GM19328 (cell line): ENCODE data around the gene SETD1B.
A peak's percentile ranks its signal among the peaks of the same experiment; 100 is the strongest.

Experiments
- ATAC-seq: cut with Tn5 transposase; IDR thresholded peaks from one replicate; pipeline ENCODE4 v1.9.1; 2021; ENCODE audit warnings: mild to moderate bottlenecking, moderate library complexity; ENCODE audit not compliant: unreplicated experiment

Gene SETD1B

DNA sequence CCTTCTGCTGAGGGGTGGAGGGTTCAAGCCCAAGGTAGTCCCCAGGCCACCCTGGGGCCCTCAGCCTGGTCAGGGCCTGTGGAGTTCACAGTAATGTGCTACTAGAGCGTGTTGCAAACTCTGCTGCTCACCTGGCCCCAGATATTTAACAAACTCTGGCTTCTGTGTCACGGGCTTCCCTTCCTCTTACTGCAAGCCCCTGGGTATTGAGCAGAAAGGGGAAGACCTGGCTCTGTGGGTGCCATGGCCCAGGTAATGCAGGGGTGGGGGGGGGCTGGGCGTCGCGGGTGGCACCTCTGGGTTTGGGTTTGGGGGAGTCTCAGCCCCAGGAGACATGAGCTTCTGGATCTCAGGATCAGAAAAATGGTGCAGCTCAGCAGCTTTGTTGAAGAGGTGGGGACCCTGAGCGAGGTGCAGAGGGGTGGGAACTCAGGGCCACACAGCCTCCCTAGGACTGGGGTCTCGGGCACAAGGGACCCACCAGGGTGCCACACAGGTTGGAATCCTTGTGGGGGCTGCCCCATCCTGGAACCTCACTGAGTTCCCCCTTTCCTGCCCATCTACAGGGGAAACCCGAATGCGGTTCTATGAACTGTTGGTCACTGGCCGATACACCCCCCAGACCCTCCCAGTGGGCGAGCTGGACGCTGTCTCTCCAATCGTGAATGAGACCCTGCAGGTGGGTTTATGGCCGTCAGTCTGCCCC is 4.0 kb downstream of the SETD1B start:
- ATAC-seq: no peak

DNA sequence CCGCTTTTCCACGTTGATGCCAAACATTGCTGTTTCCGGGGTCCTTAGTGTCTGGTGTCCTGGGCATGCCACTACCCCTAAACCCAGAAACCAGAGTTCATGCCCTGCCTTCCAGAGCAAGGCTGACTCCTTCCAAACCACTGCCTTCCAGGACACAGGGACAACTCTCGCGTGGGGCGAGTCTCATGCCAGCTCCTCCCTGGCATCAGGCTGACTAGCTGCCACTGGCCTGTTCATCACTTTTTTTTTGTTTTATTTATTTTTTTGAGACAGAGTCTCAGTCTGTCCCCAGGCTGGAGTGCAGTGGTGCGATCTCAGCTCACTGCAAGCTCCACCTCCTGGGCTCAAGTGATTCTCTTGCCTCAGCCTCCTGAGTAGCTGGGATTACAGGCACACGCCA is 4.8 kb downstream of the SETD1B start:
- no peak for ATAC-seq

GRCh38 chr12:121809712-121810116 is 5.9 kb downstream of the SETD1B start:
- ATAC-seq: no peak

GRCh38 chr12:121810234-121810817 is 6.5 kb downstream of the SETD1B start:
- ATAC-seq: no peak

GRCh38 chr12:121810833-121811433 is 7.1 kb downstream of the SETD1B start:
- no peak for ATAC-seq

DNA sequence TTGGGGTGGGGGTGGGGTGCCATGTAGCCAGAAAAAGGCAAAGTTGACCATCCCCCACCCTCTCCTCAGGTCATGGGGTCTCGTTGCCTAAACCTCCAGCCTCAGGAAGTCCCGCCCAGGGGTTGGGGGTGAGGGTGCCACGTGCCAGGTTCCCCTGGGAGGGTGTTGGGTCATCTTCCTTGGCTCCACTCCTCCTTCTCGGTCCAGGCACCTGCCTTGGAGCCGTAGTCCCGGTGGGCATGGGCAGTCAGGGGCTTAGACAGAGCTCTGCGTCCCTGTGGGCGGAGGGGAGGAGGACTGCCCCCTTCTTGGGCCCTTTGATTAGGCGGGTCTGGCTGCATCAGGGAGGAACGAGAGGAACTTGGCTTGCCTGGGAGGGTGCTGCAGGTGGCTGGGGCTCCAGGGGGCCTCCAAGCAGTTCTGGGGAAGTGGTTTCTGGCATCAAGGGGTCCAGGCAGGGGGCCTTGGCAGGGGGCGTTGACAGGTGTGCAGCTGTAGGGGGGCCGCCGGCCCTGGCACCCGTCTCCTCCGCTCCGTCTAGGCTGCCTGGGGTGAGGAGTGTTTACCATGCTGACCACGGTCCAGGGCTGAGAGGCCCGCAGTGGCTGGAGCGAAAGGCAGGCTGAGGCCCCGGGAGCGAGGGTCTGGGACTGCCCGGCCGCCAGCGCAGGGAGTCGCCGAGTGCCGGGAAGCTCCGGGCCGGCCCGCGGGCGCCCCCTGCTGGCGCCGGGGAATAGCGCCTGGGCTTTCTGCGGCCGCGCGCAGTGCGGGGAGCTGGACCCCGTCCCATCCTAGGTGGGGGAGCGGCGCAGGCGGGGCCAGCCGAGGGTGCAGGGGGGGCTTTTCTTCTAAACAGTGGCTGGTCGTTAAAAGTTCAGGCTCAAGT is 7.9 kb downstream of the SETD1B start:
- ATAC-seq: peak; percentile 56

- ATAC-seq: no peak
Measured at GRCh38 chr12:121812320-121812871, 8.6 kb downstream of the SETD1B start.

DNA sequence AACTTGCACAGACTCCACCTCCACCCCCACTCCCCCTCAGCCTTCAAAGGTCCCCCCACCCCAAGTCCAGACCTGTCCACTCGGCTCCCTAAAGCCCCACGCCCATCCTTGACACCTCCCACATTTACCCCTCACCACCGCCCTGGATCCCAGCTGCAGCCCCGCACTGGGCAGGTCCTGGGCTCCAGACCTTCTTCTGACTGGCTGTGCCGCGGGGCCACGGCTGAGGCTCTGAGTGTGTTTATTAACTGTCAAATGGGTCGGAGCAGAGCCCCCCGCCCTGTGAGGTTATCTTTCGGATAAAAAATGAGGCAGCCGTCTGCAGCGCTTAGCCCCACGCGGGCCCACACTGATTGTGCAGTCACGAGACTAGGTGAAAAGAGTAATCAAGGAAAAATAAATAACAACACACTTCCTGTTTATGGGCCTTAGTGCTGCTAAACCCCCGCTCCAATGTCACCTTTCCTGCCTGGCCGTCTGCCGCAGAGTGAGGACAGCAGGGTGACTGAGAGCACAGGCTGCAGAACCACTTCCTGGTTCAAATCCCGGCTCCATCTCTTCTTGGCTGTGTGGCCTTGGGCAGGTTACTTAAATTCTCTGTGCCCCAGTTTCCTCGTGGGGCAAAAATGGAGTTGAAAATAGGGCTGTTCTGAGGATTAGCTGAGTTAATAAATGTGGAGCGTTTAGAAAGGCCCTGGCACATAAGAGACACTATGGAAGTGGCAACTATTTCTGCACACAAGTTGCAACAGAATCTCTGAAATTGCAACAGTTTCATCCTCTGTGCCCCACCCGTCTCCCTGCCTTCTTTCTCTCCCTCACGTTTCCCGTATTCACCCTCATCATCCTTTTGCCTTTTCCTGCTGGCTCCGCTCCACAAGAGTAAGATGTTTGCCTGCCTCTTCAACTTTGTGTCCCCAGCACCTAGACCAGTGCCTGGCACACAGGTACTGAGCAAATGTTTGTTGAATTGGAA is 9.4 kb downstream of the SETD1B start:
- ATAC-seq: no peak

DNA sequence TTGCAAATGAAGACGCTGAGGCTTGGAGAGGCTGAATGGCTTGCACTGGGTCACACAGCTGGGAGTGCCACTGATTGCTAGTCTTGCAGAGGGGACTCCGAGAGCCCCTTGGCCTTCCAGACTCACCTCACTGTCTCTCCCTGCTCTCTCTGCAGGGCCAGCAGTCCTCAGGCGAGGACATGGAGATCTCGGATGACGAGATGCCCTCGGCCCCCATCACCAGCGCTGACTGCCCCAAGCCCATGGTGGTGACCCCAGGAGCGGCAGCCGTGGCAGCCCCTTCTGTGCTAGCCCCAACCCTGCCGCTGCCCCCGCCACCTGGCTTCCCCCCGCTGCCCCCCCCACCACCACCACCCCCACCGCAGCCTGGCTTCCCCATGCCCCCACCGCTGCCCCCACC is 10.1 kb downstream of the SETD1B start:
- ATAC-seq: no peak

GRCh38 chr12:121814429-121815119 is 10.8 kb downstream of the SETD1B start:
- no peak for ATAC-seq

DNA sequence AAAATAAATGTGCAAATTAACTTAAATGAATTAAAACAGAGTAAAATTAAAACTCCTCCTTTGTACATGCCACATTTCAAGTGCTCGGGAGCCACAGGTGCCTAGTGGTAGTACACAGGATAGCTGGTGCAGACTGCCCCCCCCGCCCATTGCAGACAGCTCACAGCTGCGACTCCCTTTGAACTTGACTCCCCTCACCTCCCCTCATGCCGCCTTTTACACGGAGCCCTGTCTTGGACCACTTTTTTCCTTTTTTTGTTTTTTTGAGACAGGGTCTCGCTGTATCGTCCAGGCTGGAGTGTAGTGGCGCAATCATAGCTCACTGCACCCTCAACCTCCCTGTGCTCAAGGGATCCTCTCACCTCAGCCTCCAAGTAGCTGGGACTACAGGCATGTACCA is 11.5 kb downstream of the SETD1B start:
- no peak for ATAC-seq

DNA sequence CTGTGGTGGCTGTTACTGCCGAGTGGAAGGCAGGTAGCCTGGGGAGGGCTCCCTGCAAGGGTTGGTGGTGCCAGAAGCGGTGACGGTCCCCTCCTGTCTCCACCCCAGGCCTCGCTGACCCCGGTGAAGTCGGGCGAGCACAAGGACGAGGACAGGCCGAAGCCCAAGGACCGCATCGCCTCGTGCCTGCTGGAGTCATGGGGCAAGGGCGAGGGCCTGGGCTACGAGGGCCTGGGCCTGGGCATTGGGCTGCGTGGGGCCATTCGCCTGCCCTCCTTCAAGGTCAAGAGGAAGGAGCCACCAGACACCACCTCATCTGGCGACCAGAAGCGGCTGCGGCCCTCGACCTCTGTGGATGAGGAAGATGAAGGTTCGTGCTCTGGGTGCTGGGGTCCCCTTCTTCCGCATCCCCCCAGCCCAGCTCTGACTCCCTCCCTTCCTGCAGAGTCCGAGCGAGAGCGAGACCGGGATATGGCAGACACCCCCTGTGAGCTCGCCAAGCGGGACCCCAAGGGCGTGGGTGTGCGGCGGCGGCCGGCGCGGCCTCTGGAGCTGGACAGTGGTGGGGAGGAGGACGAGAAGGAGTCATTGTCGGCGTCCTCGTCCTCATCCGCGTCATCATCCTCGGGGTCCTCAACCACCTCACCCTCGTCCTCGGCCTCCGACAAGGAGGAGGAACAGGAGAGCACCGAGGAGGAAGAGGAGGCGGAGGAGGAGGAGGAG is 13.3 kb downstream of the SETD1B start:
- ATAC-seq: no peak

DNA sequence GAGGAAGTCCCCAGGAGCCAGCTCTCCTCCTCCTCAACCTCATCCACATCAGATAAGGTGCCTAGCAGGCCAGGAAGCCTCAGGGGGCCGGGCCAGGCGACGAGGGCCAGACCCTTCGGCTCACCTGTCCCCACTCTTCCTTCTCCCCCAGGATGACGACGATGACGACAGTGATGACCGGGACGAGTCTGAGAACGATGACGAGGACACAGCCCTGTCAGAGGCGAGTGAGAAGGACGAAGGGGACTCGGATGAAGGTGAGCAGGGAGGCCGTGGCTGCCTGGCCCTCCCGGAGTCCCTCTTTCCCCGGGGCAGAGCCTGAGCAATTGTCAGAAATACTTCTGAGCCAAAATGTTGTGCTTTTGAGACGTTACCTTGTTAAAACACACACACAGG is 13.8 kb downstream of the SETD1B start:
- no peak for ATAC-seq

DNA sequence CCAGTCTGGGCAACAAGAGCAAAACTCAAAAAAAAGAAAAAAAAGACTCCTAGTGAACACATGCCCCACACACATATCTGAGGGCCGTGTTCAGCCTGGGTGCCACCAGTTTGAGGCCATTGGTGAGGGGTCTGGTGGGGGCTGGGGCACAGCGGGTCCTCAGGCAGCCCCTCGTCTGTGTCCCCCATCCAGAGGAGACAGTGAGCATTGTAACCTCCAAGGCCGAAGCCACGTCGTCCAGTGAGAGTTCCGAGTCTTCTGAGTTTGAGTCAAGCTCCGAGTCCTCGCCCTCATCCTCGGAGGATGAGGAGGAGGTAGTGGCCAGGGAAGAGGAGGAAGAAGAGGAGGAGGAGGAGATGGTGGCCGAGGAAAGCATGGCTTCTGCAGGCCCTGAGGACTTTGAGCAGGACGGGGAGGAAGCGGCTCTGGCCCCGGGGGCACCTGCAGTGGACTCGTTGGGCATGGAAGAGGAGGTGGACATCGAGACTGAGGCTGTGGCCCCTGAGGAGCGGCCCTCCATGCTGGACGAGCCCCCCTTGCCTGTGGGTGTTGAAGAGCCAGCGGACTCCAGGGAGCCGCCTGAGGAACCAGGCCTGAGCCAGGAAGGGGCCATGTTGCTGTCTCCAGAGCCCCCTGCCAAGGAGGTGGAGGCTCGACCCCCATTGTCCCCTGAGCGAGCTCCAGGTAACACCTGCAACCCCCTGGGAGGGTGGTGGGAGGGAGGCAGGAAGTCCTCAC is 15.6 kb downstream of the SETD1B start:
- no peak for ATAC-seq

DNA sequence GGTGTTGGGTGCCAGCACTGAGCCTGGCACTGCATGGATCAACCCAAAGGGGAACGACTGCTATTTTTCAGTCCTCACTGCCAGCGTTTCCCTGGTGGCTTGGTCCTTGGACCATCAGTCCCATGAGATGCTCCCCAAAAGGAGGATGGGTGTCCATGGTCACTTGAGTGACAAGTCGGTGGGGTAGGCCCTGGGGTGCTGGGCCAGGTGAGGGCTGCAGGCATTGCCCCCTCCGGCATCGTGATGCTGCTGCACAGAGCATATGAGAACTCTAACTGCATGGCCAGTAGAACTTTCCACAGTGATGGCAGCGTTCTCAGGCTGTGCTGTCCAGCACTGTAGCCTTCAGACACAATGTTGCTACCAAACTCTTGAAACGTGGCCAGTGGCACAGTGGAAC is 16.2 kb downstream of the SETD1B start:
- ATAC-seq: no peak

DNA sequence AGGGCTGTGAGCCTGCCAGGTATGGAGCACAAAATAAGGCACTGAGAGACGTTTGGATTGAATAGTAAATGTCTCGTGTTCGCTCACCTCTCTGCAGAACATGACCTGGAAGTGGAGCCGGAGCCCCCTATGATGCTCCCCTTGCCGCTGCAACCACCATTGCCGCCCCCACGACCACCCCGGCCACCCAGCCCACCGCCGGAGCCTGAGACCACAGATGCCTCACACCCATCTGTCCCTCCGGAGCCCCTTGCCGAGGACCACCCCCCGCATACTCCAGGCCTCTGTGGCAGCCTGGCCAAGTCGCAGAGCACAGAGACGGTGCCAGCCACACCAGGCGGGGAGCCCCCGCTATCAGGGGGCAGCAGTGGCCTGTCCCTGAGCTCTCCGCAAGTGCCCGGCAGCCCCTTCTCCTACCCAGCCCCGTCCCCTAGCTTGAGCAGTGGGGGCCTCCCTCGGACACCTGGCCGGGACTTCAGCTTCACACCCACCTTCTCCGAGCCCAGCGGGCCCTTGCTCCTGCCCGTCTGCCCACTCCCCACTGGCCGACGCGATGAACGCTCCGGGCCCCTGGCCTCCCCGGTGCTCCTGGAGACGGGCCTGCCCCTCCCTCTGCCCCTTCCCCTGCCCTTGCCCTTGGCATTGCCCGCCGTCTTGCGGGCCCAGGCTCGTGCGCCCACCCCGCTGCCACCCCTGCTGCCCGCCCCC is 18.7 kb downstream of the SETD1B start:
- no peak for ATAC-seq

- ATAC-seq: no peak
Measured at GRCh38 chr12:121823101-121823726, 19.4 kb downstream of the SETD1B start.
